OCI-LY7 (cell line): ENCODE measurements around the gene BOLA2B.
"Not testable (repeated sequence)": the region's sequence is repeated elsewhere in the genome, so short reads cannot be mapped to it uniquely, and the experiment has no call there.

Experiments
- EZH2phosphoT487 ChIP-seq: fragments of 200-600 bp; sonication (generic); IDR thresholded peaks from 2 replicates; pipeline ENCODE4 v1.6.1; 2018; ENCODE audit warnings: low read depth, borderline replicate concordance, mild to moderate bottlenecking, mixed run types, antibody characterized with exemption, low read length, moderate library complexity, mixed read lengths
- TF ChIP-seq, protein P1 (sequence below): fragments of 200-600 bp; sonication (generic); conservative IDR thresholded peaks from 2 replicates; pipeline ENCODE4 v1.5.1; 2014; ENCODE audit warnings: mild to moderate bottlenecking, antibody characterized with exemption, low read length, moderate library complexity, mixed read lengths

DNA sequence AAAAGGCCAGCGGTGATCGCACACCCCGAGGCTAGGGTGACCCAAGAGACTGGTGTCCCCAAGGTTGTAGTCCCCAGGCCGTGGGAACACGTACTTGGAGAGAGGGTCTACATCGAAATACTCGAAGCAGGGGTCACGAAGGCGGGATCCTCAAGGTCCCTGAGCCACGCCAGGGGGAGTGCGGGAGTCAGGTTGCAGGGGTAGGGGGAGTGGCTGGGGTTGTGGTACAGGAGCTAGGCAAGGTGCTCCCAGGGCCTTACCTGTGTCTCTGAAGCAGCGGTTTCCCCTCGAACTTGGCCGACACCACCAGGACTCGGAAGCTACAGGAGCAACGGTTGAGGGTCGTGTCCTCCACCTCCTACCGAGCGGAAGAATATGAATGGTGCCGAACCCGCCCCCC, 368 bp downstream of the BOLA2B start:
- TF ChIP-seq, protein P1, sequence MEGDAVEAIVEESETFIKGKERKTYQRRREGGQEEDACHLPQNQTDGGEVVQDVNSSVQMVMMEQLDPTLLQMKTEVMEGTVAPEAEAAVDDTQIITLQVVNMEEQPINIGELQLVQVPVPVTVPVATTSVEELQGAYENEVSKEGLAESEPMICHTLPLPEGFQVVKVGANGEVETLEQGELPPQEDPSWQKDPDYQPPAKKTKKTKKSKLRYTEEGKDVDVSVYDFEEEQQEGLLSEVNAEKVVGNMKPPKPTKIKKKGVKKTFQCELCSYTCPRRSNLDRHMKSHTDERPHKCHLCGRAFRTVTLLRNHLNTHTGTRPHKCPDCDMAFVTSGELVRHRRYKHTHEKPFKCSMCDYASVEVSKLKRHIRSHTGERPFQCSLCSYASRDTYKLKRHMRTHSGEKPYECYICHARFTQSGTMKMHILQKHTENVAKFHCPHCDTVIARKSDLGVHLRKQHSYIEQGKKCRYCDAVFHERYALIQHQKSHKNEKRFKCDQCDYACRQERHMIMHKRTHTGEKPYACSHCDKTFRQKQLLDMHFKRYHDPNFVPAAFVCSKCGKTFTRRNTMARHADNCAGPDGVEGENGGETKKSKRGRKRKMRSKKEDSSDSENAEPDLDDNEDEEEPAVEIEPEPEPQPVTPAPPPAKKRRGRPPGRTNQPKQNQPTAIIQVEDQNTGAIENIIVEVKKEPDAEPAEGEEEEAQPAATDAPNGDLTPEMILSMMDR, result not testable (repeated sequence)
- not testable (repeated sequence) for TF ChIP-seq EZH2phosphoT487
